NCI-H526 treated with DMSO at 0.1 percent for 48 hours (cell line): ENCODE results near the gene NEU3.

ENCODE experiments used
- DNase-seq: peaks from one replicate; lab custom pipeline; 2025; lab: John Stamatoyannopoulos, UW

Gene NEU3

GRCh38 chr11:75063741-75064314 lies 75.1 kb downstream of the NEU3 start:
- no peak for DNase-seq

DNA sequence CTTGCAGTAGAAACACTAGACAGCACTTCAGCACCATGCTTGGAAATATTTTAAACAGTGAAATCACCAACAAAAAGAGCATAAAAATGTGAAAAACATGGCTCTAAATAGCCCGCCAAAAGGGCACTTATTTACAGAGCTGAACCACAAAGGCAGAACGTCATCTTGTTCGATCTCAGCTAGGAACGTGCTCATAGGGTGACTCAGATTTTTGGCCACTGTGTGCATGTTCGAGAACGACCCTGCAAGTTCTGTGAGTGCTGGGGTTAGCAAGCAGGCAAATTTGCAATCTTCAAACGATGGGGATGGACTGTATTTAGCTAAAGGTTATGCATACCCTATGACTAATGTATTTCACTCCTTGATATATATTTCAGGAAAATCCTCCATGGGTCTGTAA lies 77.3 kb downstream of the NEU3 start:
- no peak for DNase-seq
